OCI-LY3 (cell line): ENCODE data around the gene ZFP57.

Source experiments
- H2AFZ ChIP-seq: fragments of 200-600, 300-600 bp; shearing (Covaris generic); 2 replicates; pipeline ENCODE4 v1.6.0; 2014; ENCODE audit warnings: antibody characterized with exemption, low read depth, low read length
- H3K27ac ChIP-seq: fragments of 200-600, 300-600 bp; sonication (generic); 2 replicates; pipeline ENCODE4 v1.5.1; 2014; ENCODE audit warnings: mild to moderate bottlenecking, low read length, moderate library complexity, mixed read lengths
- H3K27me3 ChIP-seq: fragments of 200-600, 300-600 bp; sonication (generic); 2 replicates; pipeline ENCODE4 v1.6.1; 2014; ENCODE audit warnings: low read depth, low read length, mixed read lengths
- H3K36me3 ChIP-seq: fragments of 200-600, 300-600 bp; sonication (generic); replicated peaks from 2 replicates; pipeline ENCODE3; 2014; ENCODE audit warnings: low read depth, low read length, mixed read lengths
- H3K4me1 ChIP-seq: fragments of 300-600, 200-600 bp; sonication (generic); 2 replicates; pipeline ENCODE4 v1.6.1; 2014; ENCODE audit warnings: low read length, mixed read lengths
- H3K4me2 ChIP-seq: fragments of 200-600, 300-600 bp; sonication (generic); 2 replicates; pipeline ENCODE4 v1.6.1; 2014; ENCODE audit warnings: low read length, mixed read lengths
- H3K4me3 ChIP-seq: fragments of 300-600, 200-600 bp; sonication (generic); 2 replicates; pipeline ENCODE4 v1.5.1; 2014; ENCODE audit warnings: antibody characterized with exemption, mild to moderate bottlenecking, low read length, moderate library complexity
- H3K79me2 ChIP-seq: fragments of 300-600, 200-600 bp; shearing (Covaris generic); 2 replicates; pipeline ENCODE4 v1.6.1; 2014; ENCODE audit warnings: mild to moderate bottlenecking, low read length, mixed read lengths
- H3K9ac ChIP-seq: fragments of 300-600, 200-600 bp; shearing (Covaris generic); 2 replicates; pipeline ENCODE4 v1.6.0; 2014; ENCODE audit warnings: mild to moderate bottlenecking, low read length, moderate library complexity
- H3K9me3 ChIP-seq: fragments of 200-600, 300-600 bp; shearing (Covaris generic); 2 replicates; pipeline ENCODE4 v1.6.1; 2014; ENCODE audit warnings: low read length, mixed read lengths; ENCODE audit not compliant: insufficient read depth
- H4K20me1 ChIP-seq: fragments of 200-600, 300-600 bp; sonication (generic); 2 replicates; pipeline ENCODE4 v1.6.1; 2016; ENCODE audit warnings: low read length, mixed read lengths; ENCODE audit not compliant: insufficient read depth
- EZH2phosphoT487 ChIP-seq: fragments of 200-600 bp; shearing (Covaris generic); IDR thresholded peaks from 2 replicates; pipeline ENCODE4 v1.6.1; 2018; ENCODE audit warnings: antibody characterized with exemption, mixed run types, low read depth
- TF ChIP-seq, protein P1 (sequence below): fragments of 200-600, 300-600 bp; sonication (generic); IDR thresholded peaks from 2 replicates; pipeline ENCODE4 v1.5.1; 2014; ENCODE audit warnings: antibody characterized with exemption, low read length, low read depth

Gene ZFP57

DNA sequence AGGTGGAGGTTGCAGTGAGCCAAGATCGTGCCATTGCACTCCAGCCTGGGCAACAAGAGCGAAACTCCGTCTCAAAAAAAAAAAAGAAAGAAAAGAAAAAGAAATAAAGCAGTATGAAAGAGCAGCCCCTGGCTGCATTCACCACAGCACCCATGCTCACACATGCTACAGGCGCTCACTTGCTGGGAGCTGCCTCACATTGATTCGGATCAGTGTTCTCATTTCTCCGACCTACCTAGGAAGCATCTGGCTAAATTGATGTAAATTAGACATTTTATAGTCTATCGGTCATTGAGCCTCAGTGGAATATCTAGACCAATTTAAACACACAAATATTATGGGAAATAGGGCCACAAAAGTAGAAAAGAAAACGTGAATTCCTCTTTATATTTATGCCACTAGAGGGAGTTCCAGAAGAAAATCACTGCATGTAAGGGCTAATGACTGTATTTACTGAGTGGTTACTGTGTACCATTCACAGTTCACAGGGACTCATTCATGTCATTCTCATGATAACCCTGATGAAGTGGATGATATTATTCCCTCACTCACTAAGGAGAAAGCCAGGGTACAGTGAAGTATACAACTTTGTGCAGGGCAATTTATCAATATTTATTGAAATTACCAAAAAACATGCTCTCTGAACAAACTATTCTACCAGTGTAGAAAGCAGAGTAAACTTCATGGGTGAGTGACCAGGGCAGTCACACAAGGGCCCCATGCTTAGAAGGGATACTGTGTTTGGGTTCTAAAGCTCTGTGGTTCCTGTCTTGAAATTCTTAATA, 29.3 kb downstream of the ZFP57 start:
- Histone ChIP-seq H3K79me2 (no peaks in the 10 kb centered on the region), H3K27me3 (no peaks in the 10 kb centered on the region), H3K9me3 (no peaks in the 10 kb centered on the region), H4K20me1 (no peaks in the 10 kb centered on the region), H3K4me1 (peaks cover 9% of the 10 kb centered on the region), H3K27ac (no peak overlapping the region), H3K9ac (no peak overlapping the region), H3K36me3 (no peaks in the 10 kb centered on the region), H3K4me3 (no peak overlapping the region), H3K4me2 (no peak overlapping the region), H2AFZ (no peak overlapping the region)
- TF ChIP-seq, protein P1, sequence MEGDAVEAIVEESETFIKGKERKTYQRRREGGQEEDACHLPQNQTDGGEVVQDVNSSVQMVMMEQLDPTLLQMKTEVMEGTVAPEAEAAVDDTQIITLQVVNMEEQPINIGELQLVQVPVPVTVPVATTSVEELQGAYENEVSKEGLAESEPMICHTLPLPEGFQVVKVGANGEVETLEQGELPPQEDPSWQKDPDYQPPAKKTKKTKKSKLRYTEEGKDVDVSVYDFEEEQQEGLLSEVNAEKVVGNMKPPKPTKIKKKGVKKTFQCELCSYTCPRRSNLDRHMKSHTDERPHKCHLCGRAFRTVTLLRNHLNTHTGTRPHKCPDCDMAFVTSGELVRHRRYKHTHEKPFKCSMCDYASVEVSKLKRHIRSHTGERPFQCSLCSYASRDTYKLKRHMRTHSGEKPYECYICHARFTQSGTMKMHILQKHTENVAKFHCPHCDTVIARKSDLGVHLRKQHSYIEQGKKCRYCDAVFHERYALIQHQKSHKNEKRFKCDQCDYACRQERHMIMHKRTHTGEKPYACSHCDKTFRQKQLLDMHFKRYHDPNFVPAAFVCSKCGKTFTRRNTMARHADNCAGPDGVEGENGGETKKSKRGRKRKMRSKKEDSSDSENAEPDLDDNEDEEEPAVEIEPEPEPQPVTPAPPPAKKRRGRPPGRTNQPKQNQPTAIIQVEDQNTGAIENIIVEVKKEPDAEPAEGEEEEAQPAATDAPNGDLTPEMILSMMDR = peak; percentile 54
- no peak for TF ChIP-seq EZH2phosphoT487

DNA sequence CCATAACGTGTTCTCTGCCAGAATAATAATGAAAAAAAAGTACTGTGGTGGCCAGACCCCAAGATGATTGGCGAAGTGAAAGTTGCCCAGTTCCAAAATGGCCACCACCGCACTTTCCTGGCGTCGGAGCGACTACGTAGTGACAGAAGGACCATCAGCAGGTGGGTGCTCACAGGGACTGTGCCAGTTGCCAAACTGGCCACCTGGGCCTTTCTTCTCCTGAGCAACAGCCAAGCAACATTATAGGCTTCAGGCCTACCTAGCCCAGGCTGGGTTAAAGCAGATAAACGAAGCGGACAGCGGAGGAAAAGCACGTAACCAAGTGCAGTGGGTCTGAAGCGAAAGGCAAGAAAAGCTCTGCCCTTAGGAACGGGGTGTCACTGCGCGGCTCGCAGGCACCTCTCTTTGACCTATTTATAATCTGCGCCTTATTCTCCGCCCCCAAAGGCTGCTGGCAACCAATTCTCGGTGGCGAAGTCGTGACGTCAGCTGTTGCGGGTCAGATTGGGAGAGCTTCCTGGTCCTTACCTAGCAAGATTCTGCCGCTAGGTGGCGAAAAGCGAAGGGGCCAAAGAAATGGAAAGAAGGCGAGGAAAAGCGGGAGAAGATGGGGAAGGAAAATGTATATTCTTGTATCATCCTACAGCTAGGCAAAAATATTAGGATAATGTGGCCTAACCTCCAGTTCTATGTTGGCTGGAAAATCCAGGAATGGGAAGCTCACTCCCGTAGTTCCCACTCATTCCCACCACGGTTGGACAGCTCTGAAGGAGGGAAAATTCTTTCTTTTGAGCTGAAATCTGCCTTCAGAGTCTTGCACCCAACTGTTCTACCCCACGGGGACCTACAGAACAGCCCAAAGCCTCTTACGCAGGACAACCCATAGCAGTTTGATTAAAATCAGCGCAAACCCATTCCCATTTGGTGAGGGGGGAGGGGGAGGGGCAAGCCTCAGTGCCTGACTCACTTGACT, 31.0 kb downstream of the ZFP57 start:
- H3K27me3 ChIP-seq = no peaks in the 10 kb centered on the region
- H3K9me3 ChIP-seq = no peaks in the 10 kb centered on the region
- peak overlapping the region; percentile 78 for H3K27ac ChIP-seq
- H4K20me1 ChIP-seq = no peaks in the 10 kb centered on the region
- H3K4me3 ChIP-seq = peak overlapping the region; percentile 94
- H3K79me2 ChIP-seq = no peaks in the 10 kb centered on the region
- H3K36me3 ChIP-seq = no peaks in the 10 kb centered on the region
- H3K9ac ChIP-seq = peak overlapping the region; percentile 80
- peak overlapping the region; percentile 97 for H2AFZ ChIP-seq
- H3K4me1 ChIP-seq = 0 out of 2 replicates have a peak, but pooled peaks cover 4% of the 10 kb centered on the region
- TF ChIP-seq EZH2phosphoT487 = no peak
- TF ChIP-seq, protein P1 = peak; percentile 71
- H3K4me2 ChIP-seq = peak overlapping the region; percentile 90

DNA sequence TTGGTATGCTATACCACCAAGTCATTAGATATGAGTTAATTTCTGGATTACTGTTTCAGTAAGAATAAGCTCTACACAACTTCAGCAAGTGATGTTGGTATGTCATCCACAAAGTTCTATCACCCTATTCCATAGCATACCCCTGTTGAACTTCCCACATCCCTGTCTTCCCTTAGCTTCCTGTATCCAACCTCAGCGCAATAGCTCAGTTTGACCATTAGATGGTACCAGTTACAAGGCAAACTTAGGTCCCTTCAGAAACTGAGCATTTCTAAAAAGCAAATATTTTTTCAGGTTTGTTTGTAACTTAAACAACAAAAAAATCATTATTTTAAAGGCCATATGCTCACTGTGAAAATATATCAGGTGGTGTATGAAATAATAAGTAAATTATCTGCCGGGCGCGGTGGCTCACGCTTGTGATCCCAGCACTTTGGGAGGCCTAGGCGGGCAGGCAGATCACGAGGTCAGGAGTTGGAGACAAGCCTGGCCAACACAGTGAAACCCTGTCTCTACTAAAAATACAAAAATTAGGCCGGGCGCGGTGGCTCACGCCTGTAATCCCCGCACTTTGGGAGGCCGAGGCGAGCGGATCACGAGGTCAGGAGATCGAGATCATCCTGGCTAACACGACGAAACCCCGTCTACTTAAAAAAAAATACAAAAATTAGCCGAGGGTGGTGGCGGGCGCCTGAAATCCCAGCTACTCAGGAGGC, 32.9 kb downstream of the ZFP57 start:
- H3K27me3 ChIP-seq = no peaks in the 10 kb centered on the region
- no peaks in the 10 kb centered on the region for H3K9me3 ChIP-seq
- H3K36me3 ChIP-seq = no peaks in the 10 kb centered on the region
- no peak for TF ChIP-seq EZH2phosphoT487
- TF ChIP-seq, protein P1 = peak; percentile 54
- no peak overlapping the region for H2AFZ ChIP-seq
- no peaks in the 10 kb centered on the region for H4K20me1 ChIP-seq
- H3K27ac ChIP-seq = no peak overlapping the region
- peaks cover 5% of the 10 kb centered on the region; the same call in 1 of the 2 replicates for H3K4me1 ChIP-seq
- H3K4me2 ChIP-seq = no peak overlapping the region
- H3K4me3 ChIP-seq = no peak overlapping the region
- H3K9ac ChIP-seq = no peak overlapping the region
- H3K79me2 ChIP-seq = no peaks in the 10 kb centered on the region
